GM23338 (cell line): ENCODE measurements around the gene NLRC3. TPM values are rescaled to one million over a fixed set of nuclear protein-coding genes. Genes with fewer than 3 reads are reported as not detected.

Experiments used
- ATAC-seq: fragments of 200-7000 bp; cut with Tn5 transposase; 3 replicates; pipeline ENCODE4 v1.9.1; 2020
- DNase-seq: peaks from one replicate; pipeline ENCODE4 v3.0.0-alpha.2; 2015; ENCODE audit warnings: low spot score
- H2AFZ ChIP-seq: fragments of 200-600 bp; sonication (generic); 2 replicates; pipeline ENCODE4 v1.8.0; 2016; ENCODE audit warnings: antibody characterized with exemption, mild to moderate bottlenecking, moderate library complexity
- H3F3A ChIP-seq: fragments of 200-600 bp; sonication (generic); replicated peaks from 2 replicates; pipeline ENCODE4 v1.8.0; 2017; ENCODE audit warnings: antibody characterized with exemption, mixed run types, low read depth
- H3K27ac ChIP-seq: fragments of 200-600 bp; sonication (generic); 2 replicates; pipeline ENCODE4 v1.6.1; 2016; ENCODE audit warnings: low read depth
- H3K27me3 ChIP-seq: fragments of 200-600 bp; sonication (generic); 2 replicates; pipeline ENCODE4 v1.8.0; 2016; ENCODE audit warnings: mild to moderate bottlenecking, mixed run types, moderate library complexity; ENCODE audit not compliant: insufficient read depth
- H3K36me3 ChIP-seq: fragments of 200-600 bp; sonication (generic); 2 replicates; pipeline ENCODE4 v1.8.0; 2016; ENCODE audit warnings: mild to moderate bottlenecking; ENCODE audit not compliant: insufficient read depth
- H3K4me1 ChIP-seq: fragments of 200-600 bp; sonication (generic); 2 replicates; pipeline ENCODE4 v1.8.0; 2016; ENCODE audit warnings: mild to moderate bottlenecking, moderate library complexity; ENCODE audit not compliant: insufficient read depth
- H3K4me2 ChIP-seq: fragments of 200-600 bp; sonication (generic); 2 replicates; pipeline ENCODE4 v1.7.1; 2017; ENCODE audit warnings: mixed run types
- H3K4me3 ChIP-seq: fragments of 200-600 bp; sonication (generic); 2 replicates; pipeline ENCODE4 v1.6.1; 2016; ENCODE audit warnings: mixed run types
- H3K79me2 ChIP-seq: fragments of 200-600 bp; sonication (generic); replicated peaks from 2 replicates; pipeline ENCODE4 v1.8.0; 2017; ENCODE audit warnings: mild to moderate bottlenecking; ENCODE audit not compliant: insufficient read depth
- H3K9me2 ChIP-seq: fragments of 200-600 bp; sonication (generic); 2 replicates; pipeline ENCODE4 v1.8.0; 2017; ENCODE audit not compliant: insufficient read depth
- H4K20me1 ChIP-seq: fragments of 200-600 bp; sonication (generic); replicated peaks from 2 replicates; pipeline ENCODE4 v1.8.0; 2017; ENCODE audit warnings: mild to moderate bottlenecking; ENCODE audit not compliant: insufficient read depth
- H3K27ac Mint-ChIP-seq: 2 replicates; pipeline ENCODE4 v1.8.0; 2020; ENCODE audit warnings: inconsistent platforms, mild to moderate bottlenecking, moderate library complexity, mixed read lengths
- H3K27me3 Mint-ChIP-seq: 3 replicates; pipeline ENCODE4 v1.8.0; 2022; ENCODE audit warnings: low read depth, mild to moderate bottlenecking, moderate library complexity, mixed read lengths, inconsistent platforms; ENCODE audit not compliant: insufficient read depth, poor library complexity
- H3K36me3 Mint-ChIP-seq: 3 replicates; pipeline ENCODE4 v1.8.0; 2021; ENCODE audit warnings: low read depth, mild to moderate bottlenecking, inconsistent platforms, moderate library complexity, mixed read lengths
- H3K4me1 Mint-ChIP-seq: 3 replicates; pipeline ENCODE4 v1.8.0; 2020; ENCODE audit warnings: mild to moderate bottlenecking, inconsistent platforms, mixed read lengths
- H3K4me3 Mint-ChIP-seq: 3 replicates; pipeline ENCODE4 v1.8.0; 2021; ENCODE audit warnings: moderate library complexity, mild to moderate bottlenecking, inconsistent platforms, mixed read lengths
- H3K9me3 Mint-ChIP-seq: 3 replicates; pipeline ENCODE4 v1.8.0; 2020; ENCODE audit warnings: moderate library complexity, mild to moderate bottlenecking, inconsistent platforms, mixed read lengths
- CREB1 ChIP-seq: fragments of 250-450 bp; sonication (Bioruptor Pico); IDR thresholded peaks from 2 replicates; pipeline ENCODE4 v1.5.0; 2020; ENCODE audit warnings: low read depth, mild to moderate bottlenecking, moderate library complexity
- CTCF ChIP-seq, 2 experiments: fragments of 200-600 bp in 1 of 2; sonication (generic) in 1 of 2; conservative IDR thresholded peaks; 2 replicates each; pipeline versions ENCODE4 v1.5.1 to v1.6.1; 2016 to 2017; ENCODE audit warnings: antibody characterized with exemption in 2 of 2, low read depth in 2 of 2, mild to moderate bottlenecking in 2 of 2, moderate library complexity in 1 of 2
- EZH2 ChIP-seq: fragments of 200-600 bp; sonication (generic); IDR thresholded peaks from one replicate; pipeline ENCODE4 v1.8.0; 2017; ENCODE audit warnings: antibody characterized with exemption, mild to moderate bottlenecking, low read depth; ENCODE audit not compliant: unreplicated experiment
- EZH2phosphoT487 ChIP-seq: fragments of 200-600 bp; sonication (generic); IDR thresholded peaks from one replicate; pipeline ENCODE4 v1.8.1; 2018; ENCODE audit warnings: antibody characterized with exemption; ENCODE audit not compliant: unreplicated experiment
- JUNB ChIP-seq: IDR thresholded peaks from one replicate; pipeline ENCODE4 v1.6.1; 2016; ENCODE audit warnings: antibody characterized with exemption; ENCODE audit not compliant: unreplicated experiment
- NANOG ChIP-seq: IDR thresholded peaks from 2 replicates; pipeline ENCODE4 v1.6.1; 2016; ENCODE audit warnings: antibody characterized with exemption, borderline replicate concordance
- STAT1 ChIP-seq: IDR thresholded peaks from one replicate; pipeline ENCODE4 v1.6.1; 2016; ENCODE audit warnings: antibody characterized with exemption; ENCODE audit not compliant: unreplicated experiment
- ZNF331 ChIP-seq: fragments of 250-450 bp; sonication (Bioruptor Pico); IDR thresholded peaks from 2 replicates; pipeline ENCODE4 v1.5.0; 2020; ENCODE audit warnings: low read depth, mild to moderate bottlenecking, moderate library complexity
- polyA plus RNA-seq: library from polyadenylated mRNA; unstranded; fragments of >200 nt; fragmentation: Nextera tagmentation; extraction: Ambion mirVana; gene quantifications from 2 replicates; pipeline ENCODE4 v1.2.1, GENCODE V29; 2016
- total RNA-seq: library from RNA; depleted of rRNA; stranded (reverse); fragments of >200 nt; shearing (Covaris generic); gene quantifications from 2 replicates; pipeline ENCODE4 v1.2.3, GENCODE V29; 2014
- TF ChIP-seq, protein P1 (sequence below): IDR thresholded peaks from 2 replicates; pipeline ENCODE4 v1.6.1; 2016; ENCODE audit warnings: antibody characterized with exemption
- TF ChIP-seq, protein P2 (sequence below): IDR thresholded peaks from one replicate; pipeline ENCODE4 v1.6.1; 2018; ENCODE audit warnings: antibody characterized with exemption; ENCODE audit not compliant: unreplicated experiment
- TF ChIP-seq, protein P3 (sequence below): fragments of 250-450 bp; sonication (Bioruptor Pico); IDR thresholded peaks from 2 replicates; pipeline ENCODE4 v1.5.0; 2020; ENCODE audit warnings: mild to moderate bottlenecking, moderate library complexity

The NLRC3 gene
- total and polyA plus RNA-seq, 2 experiments from 2014 or later = 0.11 to 0.49 TPM

DNA sequence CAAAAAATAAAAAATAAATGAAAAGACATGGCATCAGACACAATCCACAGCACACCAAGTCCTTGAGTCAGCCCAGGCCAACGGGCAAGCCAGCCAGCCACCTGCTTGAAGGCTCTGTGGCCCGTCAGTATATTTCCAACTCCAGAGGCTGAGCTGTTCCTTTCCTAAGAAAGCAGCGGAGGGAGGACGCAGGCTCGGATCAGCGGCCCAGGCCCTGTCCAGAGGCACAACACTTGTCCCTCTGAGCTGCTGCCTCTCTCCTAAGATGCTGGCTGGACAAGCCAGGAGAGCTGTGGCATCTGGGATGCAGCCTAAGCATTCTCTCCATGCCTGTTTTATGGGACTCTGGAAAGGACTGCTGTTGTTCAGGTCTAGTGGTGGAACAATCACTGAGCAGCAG, 14.8 kb upstream of the NLRC3 start:
- Histone ChIP-seq H3K4me3 (no peak overlapping the region), H3K9me2 (no peaks in the 10 kb centered on the region), H3K27ac (no peak overlapping the region), H3F3A (no peaks in the 10 kb centered on the region), H3K4me1 (no peaks in the 10 kb centered on the region), H3K4me2 (no peak overlapping the region), H3K36me3 (no peaks in the 10 kb centered on the region), H3K79me2 (no peaks in the 10 kb centered on the region), H3K27me3 (no peaks in the 10 kb centered on the region), H4K20me1 (no peaks in the 10 kb centered on the region; the same call in 1 of the 2 replicates), H2AFZ (no peak overlapping the region)
- DNase-seq (no peak), ATAC-seq (no peak)
- peaks cover 7% of the 10 kb centered on the region for H3K27me3 Mint-ChIP-seq
- H3K4me3 Mint-ChIP-seq = no peak overlapping the region
- no peaks in the 10 kb centered on the region for H3K9me3 Mint-ChIP-seq
- H3K4me1 Mint-ChIP-seq = peaks cover 5% of the 10 kb centered on the region; the same call in 2 of the 3 replicates
- no peak overlapping the region for H3K27ac Mint-ChIP-seq
- peaks cover 28% of the 10 kb centered on the region for H3K36me3 Mint-ChIP-seq
- TF ChIP-seq ZNF331 (CRISPR knock-in tag) = no peak
- TF ChIP-seq JUNB = no peak
- TF ChIP-seq CTCF (conservative IDR thresholded peaks at IDR 0.05; ENCODE audit: low read depth in 2 of 2) = no peak
- no peak for TF ChIP-seq STAT1
- TF ChIP-seq EZH2 = no peak
- TF ChIP-seq, protein P1, sequence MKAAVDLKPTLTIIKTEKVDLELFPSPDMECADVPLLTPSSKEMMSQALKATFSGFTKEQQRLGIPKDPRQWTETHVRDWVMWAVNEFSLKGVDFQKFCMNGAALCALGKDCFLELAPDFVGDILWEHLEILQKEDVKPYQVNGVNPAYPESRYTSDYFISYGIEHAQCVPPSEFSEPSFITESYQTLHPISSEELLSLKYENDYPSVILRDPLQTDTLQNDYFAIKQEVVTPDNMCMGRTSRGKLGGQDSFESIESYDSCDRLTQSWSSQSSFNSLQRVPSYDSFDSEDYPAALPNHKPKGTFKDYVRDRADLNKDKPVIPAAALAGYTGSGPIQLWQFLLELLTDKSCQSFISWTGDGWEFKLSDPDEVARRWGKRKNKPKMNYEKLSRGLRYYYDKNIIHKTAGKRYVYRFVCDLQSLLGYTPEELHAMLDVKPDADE = no peak
- TF ChIP-seq NANOG = no peak
- TF ChIP-seq CREB1 (CRISPR knock-in tag) = no peak
- TF ChIP-seq EZH2phosphoT487 = no peak
- TF ChIP-seq, protein P2, sequence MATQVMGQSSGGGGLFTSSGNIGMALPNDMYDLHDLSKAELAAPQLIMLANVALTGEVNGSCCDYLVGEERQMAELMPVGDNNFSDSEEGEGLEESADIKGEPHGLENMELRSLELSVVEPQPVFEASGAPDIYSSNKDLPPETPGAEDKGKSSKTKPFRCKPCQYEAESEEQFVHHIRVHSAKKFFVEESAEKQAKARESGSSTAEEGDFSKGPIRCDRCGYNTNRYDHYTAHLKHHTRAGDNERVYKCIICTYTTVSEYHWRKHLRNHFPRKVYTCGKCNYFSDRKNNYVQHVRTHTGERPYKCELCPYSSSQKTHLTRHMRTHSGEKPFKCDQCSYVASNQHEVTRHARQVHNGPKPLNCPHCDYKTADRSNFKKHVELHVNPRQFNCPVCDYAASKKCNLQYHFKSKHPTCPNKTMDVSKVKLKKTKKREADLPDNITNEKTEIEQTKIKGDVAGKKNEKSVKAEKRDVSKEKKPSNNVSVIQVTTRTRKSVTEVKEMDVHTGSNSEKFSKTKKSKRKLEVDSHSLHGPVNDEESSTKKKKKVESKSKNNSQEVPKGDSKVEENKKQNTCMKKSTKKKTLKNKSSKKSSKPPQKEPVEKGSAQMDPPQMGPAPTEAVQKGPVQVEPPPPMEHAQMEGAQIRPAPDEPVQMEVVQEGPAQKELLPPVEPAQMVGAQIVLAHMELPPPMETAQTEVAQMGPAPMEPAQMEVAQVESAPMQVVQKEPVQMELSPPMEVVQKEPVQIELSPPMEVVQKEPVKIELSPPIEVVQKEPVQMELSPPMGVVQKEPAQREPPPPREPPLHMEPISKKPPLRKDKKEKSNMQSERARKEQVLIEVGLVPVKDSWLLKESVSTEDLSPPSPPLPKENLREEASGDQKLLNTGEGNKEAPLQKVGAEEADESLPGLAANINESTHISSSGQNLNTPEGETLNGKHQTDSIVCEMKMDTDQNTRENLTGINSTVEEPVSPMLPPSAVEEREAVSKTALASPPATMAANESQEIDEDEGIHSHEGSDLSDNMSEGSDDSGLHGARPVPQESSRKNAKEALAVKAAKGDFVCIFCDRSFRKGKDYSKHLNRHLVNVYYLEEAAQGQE = no peak
- TF ChIP-seq, protein P3, sequence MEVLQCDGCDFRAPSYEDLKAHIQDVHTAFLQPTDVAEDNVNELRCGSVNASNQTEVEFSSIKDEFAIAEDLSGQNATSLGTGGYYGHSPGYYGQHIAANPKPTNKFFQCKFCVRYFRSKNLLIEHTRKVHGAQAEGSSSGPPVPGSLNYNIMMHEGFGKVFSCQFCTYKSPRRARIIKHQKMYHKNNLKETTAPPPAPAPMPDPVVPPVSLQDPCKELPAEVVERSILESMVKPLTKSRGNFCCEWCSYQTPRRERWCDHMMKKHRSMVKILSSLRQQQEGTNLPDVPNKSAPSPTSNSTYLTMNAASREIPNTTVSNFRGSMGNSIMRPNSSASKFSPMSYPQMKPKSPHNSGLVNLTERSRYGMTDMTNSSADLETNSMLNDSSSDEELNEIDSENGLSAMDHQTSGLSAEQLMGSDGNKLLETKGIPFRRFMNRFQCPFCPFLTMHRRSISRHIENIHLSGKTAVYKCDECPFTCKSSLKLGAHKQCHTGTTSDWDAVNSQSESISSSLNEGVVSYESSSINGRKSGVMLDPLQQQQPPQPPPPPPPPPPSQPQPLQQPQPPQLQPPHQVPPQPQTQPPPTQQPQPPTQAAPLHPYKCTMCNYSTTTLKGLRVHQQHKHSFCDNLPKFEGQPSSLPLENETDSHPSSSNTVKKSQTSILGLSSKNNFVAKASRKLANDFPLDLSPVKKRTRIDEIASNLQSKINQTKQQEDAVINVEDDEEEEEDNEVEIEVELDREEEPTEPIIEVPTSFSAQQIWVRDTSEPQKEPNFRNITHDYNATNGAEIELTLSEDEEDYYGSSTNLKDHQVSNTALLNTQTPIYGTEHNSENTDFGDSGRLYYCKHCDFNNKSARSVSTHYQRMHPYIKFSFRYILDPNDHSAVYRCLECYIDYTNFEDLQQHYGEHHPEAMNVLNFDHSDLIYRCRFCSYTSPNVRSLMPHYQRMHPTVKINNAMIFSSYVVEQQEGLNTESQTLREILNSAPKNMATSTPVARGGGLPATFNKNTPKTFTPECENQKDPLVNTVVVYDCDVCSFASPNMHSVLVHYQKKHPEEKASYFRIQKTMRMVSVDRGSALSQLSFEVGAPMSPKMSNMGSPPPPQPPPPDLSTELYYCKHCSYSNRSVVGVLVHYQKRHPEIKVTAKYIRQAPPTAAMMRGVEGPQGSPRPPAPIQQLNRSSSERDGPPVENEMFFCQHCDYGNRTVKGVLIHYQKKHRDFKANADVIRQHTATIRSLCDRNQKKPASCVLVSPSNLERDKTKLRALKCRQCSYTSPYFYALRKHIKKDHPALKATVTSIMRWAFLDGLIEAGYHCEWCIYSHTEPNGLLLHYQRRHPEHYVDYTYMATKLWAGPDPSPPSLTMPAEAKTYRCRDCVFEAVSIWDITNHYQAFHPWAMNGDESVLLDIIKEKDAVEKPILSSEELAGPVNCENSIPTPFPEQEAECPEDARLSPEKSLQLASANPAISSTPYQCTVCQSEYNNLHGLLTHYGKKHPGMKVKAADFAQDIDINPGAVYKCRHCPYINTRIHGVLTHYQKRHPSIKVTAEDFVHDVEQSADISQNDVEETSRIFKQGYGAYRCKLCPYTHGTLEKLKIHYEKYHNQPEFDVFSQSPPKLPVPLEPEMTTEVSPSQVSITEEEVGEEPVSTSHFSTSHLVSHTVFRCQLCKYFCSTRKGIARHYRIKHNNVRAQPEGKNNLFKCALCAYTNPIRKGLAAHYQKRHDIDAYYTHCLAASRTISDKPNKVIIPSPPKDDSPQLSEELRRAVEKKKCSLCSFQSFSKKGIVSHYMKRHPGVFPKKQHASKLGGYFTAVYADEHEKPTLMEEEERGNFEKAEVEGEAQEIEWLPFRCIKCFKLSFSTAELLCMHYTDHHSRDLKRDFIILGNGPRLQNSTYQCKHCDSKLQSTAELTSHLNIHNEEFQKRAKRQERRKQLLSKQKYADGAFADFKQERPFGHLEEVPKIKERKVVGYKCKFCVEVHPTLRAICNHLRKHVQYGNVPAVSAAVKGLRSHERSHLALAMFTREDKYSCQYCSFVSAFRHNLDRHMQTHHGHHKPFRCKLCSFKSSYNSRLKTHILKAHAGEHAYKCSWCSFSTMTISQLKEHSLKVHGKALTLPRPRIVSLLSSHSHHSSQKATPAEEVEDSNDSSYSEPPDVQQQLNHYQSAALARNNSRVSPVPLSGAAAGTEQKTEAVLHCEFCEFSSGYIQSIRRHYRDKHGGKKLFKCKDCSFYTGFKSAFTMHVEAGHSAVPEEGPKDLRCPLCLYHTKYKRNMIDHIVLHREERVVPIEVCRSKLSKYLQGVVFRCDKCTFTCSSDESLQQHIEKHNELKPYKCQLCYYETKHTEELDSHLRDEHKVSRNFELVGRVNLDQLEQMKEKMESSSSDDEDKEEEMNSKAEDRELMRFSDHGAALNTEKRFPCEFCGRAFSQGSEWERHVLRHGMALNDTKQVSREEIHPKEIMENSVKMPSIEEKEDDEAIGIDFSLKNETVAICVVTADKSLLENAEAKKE (CRISPR knock-in tag) = no peak
